GM19193 (cell line): ENCODE measurements around the gene CCR6.

Experiments used
- POLR2A ChIP-seq: IDR thresholded peaks from 4 replicates; pipeline ENCODE4 v1.6.1; 2011; ENCODE audit not compliant: insufficient read depth, insufficient read length; ENCODE audit errors: extremely low read depth

CCR6 gene

GRCh38 chr6:167141667-167142432 lies 19.0 kb downstream of the CCR6 start:
- TF ChIP-seq POLR2A: no peak

- no peak for TF ChIP-seq POLR2A
Measured at GRCh38 chr6:167142433-167142761, 19.5 kb downstream of the CCR6 start.

DNA sequence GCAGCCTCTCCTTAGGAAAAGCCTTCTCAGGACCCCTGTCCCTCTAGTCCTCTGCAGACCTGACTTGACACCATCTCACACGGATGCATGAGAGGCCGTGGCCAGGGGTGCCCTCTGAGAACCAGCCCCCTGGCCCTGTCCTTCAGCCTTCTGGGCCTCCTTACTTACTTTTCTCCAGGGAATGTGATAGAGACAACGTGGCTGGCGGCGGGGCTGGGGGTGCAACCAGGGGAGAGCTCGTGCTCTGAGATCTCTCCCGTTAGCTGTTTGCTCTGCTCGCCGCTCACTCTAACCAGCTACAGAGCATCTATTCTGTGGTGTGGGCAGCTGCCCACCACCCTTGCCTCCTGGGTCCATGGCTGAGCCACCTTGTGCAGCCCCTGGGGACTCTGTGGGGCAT lies 20.1 kb downstream of the CCR6 start:
- TF ChIP-seq POLR2A: no peak

DNA sequence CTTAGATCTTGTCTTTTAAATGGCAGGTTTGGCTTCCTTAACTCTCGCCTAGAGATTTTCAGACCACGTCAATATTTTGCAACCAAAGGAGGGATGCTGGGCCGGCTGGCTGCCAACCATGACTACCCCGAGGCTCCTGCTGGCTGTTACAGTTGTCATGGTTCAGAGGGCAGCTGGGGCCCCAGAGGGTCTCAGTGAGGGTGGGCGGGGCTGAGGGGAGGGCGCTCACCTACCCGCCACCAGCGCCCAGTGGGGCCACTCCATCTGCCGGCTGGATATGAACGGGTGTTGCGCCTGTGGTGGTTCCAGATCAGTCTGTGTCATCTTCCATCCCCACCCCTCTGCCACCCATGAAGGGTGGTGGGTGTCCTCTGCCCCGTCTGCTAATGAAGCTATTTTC lies 22.6 kb downstream of the CCR6 start:
- TF ChIP-seq POLR2A: no peak

GRCh38 chr6:167146135-167146534 lies 23.2 kb downstream of the CCR6 start:
- TF ChIP-seq POLR2A: no peak

DNA sequence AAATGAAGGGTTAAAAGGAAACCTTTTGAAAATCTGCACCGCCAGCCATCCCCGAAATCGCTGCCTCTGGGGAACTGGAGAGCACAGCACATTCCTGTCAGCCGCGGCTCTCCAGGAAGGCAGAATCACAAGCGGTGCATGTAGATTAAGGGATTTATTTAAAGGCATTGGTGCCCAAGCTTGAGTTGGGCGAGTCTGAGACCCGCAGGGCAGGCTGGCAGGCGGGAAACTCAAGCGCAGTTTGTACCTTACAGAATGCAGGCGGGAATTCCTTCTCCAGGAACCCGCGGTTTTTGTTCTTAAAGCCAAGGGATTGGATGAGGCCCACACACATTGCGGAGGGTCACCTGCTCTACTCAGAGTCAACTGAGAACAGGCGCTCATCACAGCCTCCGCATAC lies 24.1 kb downstream of the CCR6 start:
- TF ChIP-seq POLR2A: no peak

DNA sequence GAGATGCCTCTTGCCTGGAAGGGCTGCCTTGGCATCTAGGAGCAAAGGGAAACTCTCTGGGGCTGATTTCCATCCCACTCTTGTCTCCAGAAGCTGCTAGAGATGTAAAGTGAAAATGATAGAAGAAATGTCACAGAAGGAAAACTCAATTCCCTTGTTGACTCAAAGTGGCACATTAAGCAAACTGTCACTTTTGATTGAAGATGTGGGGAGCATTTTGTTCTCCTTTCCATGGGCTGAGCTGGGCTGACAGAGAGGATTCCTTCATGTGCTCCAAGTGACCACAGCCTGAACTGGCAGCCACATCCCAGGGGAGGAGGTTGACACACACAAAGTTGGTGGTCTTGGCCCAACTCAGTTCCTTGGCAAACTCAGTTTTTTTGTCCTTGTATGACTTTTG lies 25.1 kb downstream of the CCR6 start:
- TF ChIP-seq POLR2A: no peak

GRCh38 chr6:167148997-167149396 lies 26.1 kb downstream of the CCR6 start:
- TF ChIP-seq POLR2A: no peak

- no peak for TF ChIP-seq POLR2A
Measured at GRCh38 chr6:167150941-167151549, 28.1 kb downstream of the CCR6 start.

DNA sequence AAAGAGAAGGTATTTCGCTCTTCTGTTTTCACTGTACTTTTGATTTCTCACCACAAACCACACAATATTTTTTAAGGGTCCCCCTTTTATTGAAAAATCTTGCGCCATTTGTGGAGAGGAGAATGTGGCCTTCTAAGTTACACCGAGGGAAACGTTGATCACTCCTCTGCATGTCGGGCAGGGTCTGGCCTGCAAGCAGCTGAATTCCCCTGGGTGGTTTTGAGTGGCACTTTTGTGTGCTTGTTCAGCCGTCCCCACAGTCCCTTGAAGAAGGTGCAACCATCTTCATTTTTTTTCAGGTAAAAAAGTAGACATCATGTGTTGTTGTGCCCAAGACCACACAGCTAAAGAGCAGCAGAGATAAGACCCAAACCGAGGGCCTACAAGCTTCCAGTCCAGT lies 28.8 kb downstream of the CCR6 start:
- no peak for TF ChIP-seq POLR2A

GRCh38 chr6:167152862-167153261 lies 30.0 kb downstream of the CCR6 start:
- TF ChIP-seq POLR2A: peak; percentile 37

- TF ChIP-seq POLR2A: no peak
Measured at GRCh38 chr6:167153521-167153959, 30.6 kb downstream of the CCR6 start.

- TF ChIP-seq POLR2A: no peak
Measured at GRCh38 chr6:167154291-167154690, 31.4 kb downstream of the CCR6 start.

DNA sequence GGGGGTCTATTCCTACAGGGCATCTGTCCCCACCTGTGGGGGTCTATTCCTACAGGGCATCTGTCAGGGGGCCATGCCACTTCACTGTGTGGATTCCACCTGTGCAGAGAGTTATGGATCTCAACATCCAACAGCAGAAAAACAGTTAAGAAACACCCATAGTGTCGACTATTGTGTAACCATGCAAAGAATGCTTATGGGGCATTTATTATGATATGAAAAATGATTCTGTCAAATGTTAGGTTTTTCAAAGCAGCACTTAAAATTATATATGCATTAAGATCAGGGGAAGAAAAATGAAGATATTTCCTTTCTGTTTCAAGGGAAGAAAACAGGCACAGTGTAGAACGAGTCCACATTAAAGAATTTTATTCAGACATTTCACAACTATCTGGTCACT lies 32.0 kb downstream of the CCR6 start:
- TF ChIP-seq POLR2A: no peak

DNA sequence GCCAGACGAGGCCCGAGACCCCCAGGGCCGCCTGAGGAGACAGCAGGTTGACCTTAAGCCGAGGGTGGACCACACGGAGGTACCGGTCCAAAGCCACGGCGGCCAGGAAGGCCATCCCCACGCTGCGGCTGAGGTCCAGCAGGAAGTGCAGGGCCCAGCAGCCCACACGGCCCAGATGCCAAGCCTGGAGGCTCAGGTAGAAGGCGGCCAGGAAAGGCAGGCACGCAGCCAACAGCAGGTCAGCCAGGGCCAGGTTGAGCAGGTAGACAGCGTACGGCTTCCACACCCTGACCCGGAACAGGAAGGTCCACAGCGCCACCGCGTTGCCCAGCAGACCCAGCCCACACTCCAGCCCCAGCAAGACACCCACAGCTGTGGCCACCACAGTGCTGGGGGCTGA lies 34.5 kb downstream of the CCR6 start:
- TF ChIP-seq POLR2A: no peak

GRCh38 chr6:167157863-167158262 lies 35.0 kb downstream of the CCR6 start, which contains the start of gene GPR31:
GPR31 (minus strand) TSS chr6:167157980; CDS start chr6:167157831, 149 bp downstream.
- no peak for TF ChIP-seq POLR2A
